Right lobe of liver (tissue), 6 donors: Measurements from ENCODE around the gene CARS1. TPM values are rescaled to one million over a fixed set of nuclear protein-coding genes. Genes with fewer than 3 reads are reported as not detected.

Experiments used
- ATAC-seq, 4 donors: fragments of 200-7000 bp; cut with Tn5 transposase; one replicate each; pipeline ENCODE4 v1.9.1; 2020; ENCODE audit warnings: mild to moderate bottlenecking in 4 of 4, moderate library complexity in 4 of 4
- DNase-seq, 3 donors: peaks; one replicate each; pipeline ENCODE4 v3.0.0-alpha.2; 2020
- H3K27ac ChIP-seq, 3 donors: fragments of 200-600 bp; one replicate each; pipeline ENCODE4 v1.8.0; 2022
- H3K27me3 ChIP-seq, 2 donors: fragments of 200-600 bp; one replicate each; pipeline ENCODE4 v1.8.0; 2022
- H3K36me3 ChIP-seq, 4 donors: fragments of 200-600 bp; sonication (generic) in 1 of 4; one replicate each; pipeline versions ENCODE4 v1.5.1 to v1.8.0; 2017 to 2022; ENCODE audit warnings: control low read depth in 1 of 4
- H3K4me1 ChIP-seq, 4 donors: fragments of 200-600 bp; sonication (generic) in 1 of 4; one replicate each; pipeline versions ENCODE4 v1.5.1 to v1.8.0; 2017 to 2022; ENCODE audit warnings: control low read depth in 1 of 4
- H3K4me3 ChIP-seq, 3 donors: fragments of 200-600 bp; one replicate each; pipeline ENCODE4 v1.8.0; 2022
- H3K9me3 ChIP-seq, 4 donors: fragments of 200-600 bp; sonication (generic) in 1 of 4; one replicate each; pipeline versions ENCODE4 v1.5.1 to v1.8.0; 2017 to 2022; ENCODE audit warnings: control low read depth in 1 of 4
- CTCF ChIP-seq, 4 donors: fragments of 200-600 bp in 3 of 4; fragments of 450-650 bp in 1 of 4; IDR thresholded peaks; one replicate each; pipeline versions ENCODE4 v1.5.1 to v1.8.0; 2016 to 2022; ENCODE audit warnings: antibody characterized with exemption in 4 of 4, mild to moderate bottlenecking in 2 of 4
- POLR2A ChIP-seq: fragments of 450-650 bp; IDR thresholded peaks from one replicate; pipeline ENCODE4 v1.6.1; 2017; ENCODE audit warnings: antibody characterized with exemption, mild to moderate bottlenecking
- WGBS: methylation state at CpG from one replicate; pipeline ENCODE4 v1.1.6; 2018; ENCODE audit warnings: low coverage, low lambda C conversion rate; ENCODE audit not compliant: insufficient coverage; ENCODE audit errors: missing lambda C conversion rate; 5-methylcytosine and 5-hydroxymethylcytosine counted together
- intact Hi-C, 2 donors: fragments of 100-400 bp; cut with DNase I; formaldehyde crosslinking; loops; one replicate each; pipeline versions ENCODE4 v1.11.2 to v1.14.1; 2022
- total RNA-seq, 6 experiments: library from RNA; depleted of rRNA in 2 of 6; stranded (reverse); fragments of >200 nt in 2 of 6; fragmentation: NEBNext Ultra II Directional in 3 of 6; extraction: Animal tissue kit (Norgen Biotek cat#: 25700) in 3 of 6; gene quantifications; one replicate each; pipeline versions ENCODE4 v1.1.0 to v1.2.4, GENCODE V29; 2016 to 2023
- donor health status: DM: no; HTN: yes; CAD: no.
- donor health status: DM: no; HTN: no; CAD: no.
- donor health status: DM: no; HTN: no; CAD: no.
- donor health status: DM: no; HTN: yes; CAD: no.
- donor health status: DM: no; HTN: yes; CAD: no.

CARS1 gene
- total RNA-seq, 6 experiments from 2014 or later = 17.3 to 44.7 (median 22.7) TPM

- no peak for DNase-seq
- no peaks in the 10 kb centered on the region for H3K4me1 ChIP-seq
- H3K36me3 ChIP-seq = no peaks in the 10 kb centered on the region
- no CpG with 5 or more reads among the region's 13 CpGs for WGBS
- ATAC-seq = no peak
- intact Hi-C loops = loop anchor here (5.0 kb wide), 1 partner anchor 53 kb away; no protein-coding TSS in a partner anchor
- H3K9me3 ChIP-seq = no peaks in the 10 kb centered on the region
- no peaks in the 10 kb centered on the region for H3K27me3 ChIP-seq
- no peak overlapping the region for H3K27ac ChIP-seq
- TF ChIP-seq POLR2A (no peak), CTCF (IDR thresholded peaks at IDR 0.05) (no peak)
- no peak overlapping the region for H3K4me3 ChIP-seq
Measured at GRCh38 chr11:3090096-3090901, 33.1 kb upstream of the CARS1 start.

- Histone ChIP-seq H3K27ac (no peak overlapping the region), H3K9me3 (no peaks in the 10 kb centered on the region), H3K4me3 (no peak overlapping the region), H3K4me1 (no peaks in the 10 kb centered on the region), H3K36me3 (no peaks in the 10 kb centered on the region), H3K27me3 (no peaks in the 10 kb centered on the region)
- WGBS = 92% methylated on average over 16 of the region's 25 CpGs
- ATAC-seq (no peak), DNase-seq (no peak)
- TF ChIP-seq POLR2A = no peak
- no peak for TF ChIP-seq CTCF (IDR thresholded peaks at IDR 0.05)
- intact Hi-C loops = loop anchor here (5.0 kb wide), 1 partner anchor 52 kb away; no protein-coding TSS in a partner anchor
Measured at GRCh38 chr11:3089236-3090061, 32.2 kb upstream of the CARS1 start.

GRCh38 chr11:3088806-3089205 is 31.6 kb upstream of the CARS1 start:
- no CpG with 5 or more reads among the region's 14 CpGs for WGBS
- no peaks in the 10 kb centered on the region for H3K9me3 ChIP-seq
- no peaks in the 10 kb centered on the region for H3K4me1 ChIP-seq
- ATAC-seq (no peak), DNase-seq (no peak)
- no peaks in the 10 kb centered on the region for H3K36me3 ChIP-seq
- intact Hi-C loops = no loop called here
- no peak overlapping the region for H3K4me3 ChIP-seq
- H3K27me3 ChIP-seq = no peaks in the 10 kb centered on the region
- no peak for TF ChIP-seq POLR2A
- no peak for TF ChIP-seq CTCF (IDR thresholded peaks at IDR 0.05)
- no peak overlapping the region for H3K27ac ChIP-seq

DNA sequence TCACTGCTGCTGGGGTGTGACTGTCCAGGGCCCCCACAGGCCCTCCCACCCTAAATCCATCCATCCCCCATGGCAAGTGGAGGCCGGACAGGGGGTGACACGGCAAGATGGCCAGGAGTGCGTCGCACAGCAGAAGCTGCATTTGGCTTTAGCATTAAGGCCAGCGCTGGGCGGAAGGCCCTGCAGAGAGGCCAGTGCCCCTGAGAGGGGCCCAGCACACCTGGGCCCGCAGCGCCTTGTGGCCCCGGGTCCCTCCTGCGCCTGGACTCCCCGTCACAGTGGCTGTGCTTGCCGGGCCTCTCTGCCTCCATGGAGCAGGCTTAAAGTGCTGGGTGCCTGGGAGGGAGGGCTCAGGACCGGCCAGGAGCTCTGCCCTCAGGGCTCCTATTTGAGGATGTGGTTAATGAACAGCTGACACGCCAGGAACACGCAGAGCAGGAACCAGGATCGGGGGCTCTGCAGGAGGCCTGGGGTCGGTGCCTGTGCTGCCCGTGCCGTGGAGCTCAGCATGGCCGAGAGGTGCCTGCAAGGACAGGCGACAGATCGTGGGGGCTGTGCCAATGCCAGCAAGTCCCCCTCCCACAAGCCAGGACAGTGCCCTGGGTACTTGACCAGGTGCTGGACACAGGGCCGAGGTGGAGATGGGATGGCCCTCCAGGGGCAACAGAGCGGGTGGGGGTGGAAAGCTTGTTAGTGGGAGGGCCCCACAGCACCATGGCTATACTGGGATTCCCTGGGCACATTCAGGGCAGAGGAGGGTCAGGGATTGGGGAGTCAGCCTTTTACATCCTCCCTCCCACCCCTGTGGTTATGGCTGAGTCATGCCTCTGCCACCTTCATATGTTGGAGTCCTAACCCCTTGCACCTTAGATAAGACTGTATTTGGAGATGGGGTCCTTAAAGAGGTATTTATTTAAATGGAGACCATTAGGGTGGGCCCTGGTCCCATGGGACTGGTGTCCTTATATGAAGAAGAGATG is 30.9 kb upstream of the CARS1 start:
- intact Hi-C loops = no loop called here
- no peak overlapping the region for H3K27ac ChIP-seq
- DNase-seq = no peak
- TF ChIP-seq POLR2A = no peak
- no peak for TF ChIP-seq CTCF (IDR thresholded peaks at IDR 0.05)
- no peaks in the 10 kb centered on the region for H3K4me1 ChIP-seq
- H3K36me3 ChIP-seq = no peaks in the 10 kb centered on the region
- H3K4me3 ChIP-seq = no peak overlapping the region
- no peaks in the 10 kb centered on the region for H3K27me3 ChIP-seq
- ATAC-seq = no peak
- WGBS = 100% methylated on average over 1 of the region's 24 CpGs
- H3K9me3 ChIP-seq = no peaks in the 10 kb centered on the region
